ENCODE results near the gene IFNAR1. TPM values are rescaled to one million over a fixed set of nuclear protein-coding genes. Genes with fewer than 3 reads are reported as not detected.

Gene IFNAR1
- total and polyA plus RNA-seq, 2 donors (not counting 1 experiment from before 2014, with no cell fraction given), result 14.8 to 55.7 TPM

DNA sequence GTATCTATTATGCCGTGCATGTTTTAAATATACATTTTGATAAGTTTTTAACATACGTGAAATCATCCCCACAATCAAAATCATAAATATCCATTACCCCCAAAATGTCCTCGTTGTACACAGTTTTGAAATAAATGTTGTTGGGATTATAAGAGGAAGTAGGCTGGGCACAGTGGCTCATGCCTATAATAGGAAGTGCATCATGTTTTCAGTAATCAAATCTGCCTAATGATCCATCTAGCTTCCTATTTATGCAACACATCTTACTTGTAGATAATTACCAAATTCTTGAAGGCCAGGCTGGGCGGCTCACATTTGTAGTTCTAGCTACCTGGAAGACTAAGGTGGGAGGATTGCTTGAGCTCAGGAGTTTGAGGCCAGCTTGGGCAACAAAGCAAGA is 63.4 kb downstream of the IFNAR1 start:
- Histone ChIP-seq H3K79me2 (ENCODE audit: control insufficient read depth, insufficient read depth, low read length) (peaks cover 4% of the 10 kb centered on the region), H3K9ac (ENCODE audit: low read length) (no peak overlapping the region), H3K4me3 (ENCODE audit: control extremely low read depth in 1 of 5, extremely low read depth in 1 of 5, insufficient read depth in 1 of 5, low read depth in 2 of 5, low read length in 4 of 5) (peak overlapping the region in 1 of 5 experiments; percentile 15), H2AFZ (ENCODE audit: insufficient read depth, low read depth, low read length, poor library complexity, severe bottlenecking) (no peak overlapping the region), H3K9me3 (ENCODE audit: control extremely low read depth in 1 of 3, control insufficient read depth in 2 of 3, insufficient read depth in 1 of 3, low read length in 2 of 3) (peaks cover 0 to 3% (median 0%) of the 10 kb centered on the region in 3 donors), H3K36me3 (replicated peaks in 1 of 2; ENCODE audit: control extremely low read depth in 1 of 2, control insufficient read depth in 1 of 2, extremely low read depth in 1 of 2, insufficient read depth in 2 of 2, low read length in 1 of 2) (no peaks in the 10 kb centered on the region), H3K4me2 (replicated peaks; ENCODE audit: low read depth, low read length, poor library complexity, severe bottlenecking) (peak overlapping the region; percentile 32), H3K27me3 (replicated peaks in 1 of 4; ENCODE audit: control extremely low read depth in 1 of 4, control insufficient read depth in 3 of 4, insufficient read depth in 4 of 4, low read length in 3 of 4) (no peaks in the 10 kb centered on the region), H4K20me1 (ENCODE audit: control insufficient read depth, insufficient read depth, low read length, poor library complexity, severe bottlenecking) (no peaks in the 10 kb centered on the region), H3K4me1 (ENCODE audit: control insufficient read depth in 2 of 2, insufficient read depth in 2 of 2, low read length in 2 of 2) (peaks cover 26 to 51% of the 10 kb centered on the region in 2 donors), H3K27ac (ENCODE audit: low read length in 2 of 2) (peak overlapping the region in 1 of 2 donors; percentile 29)
- WGBS (ENCODE audit: insufficient coverage), result no CpG with 5 or more reads among the region's 4 CpGs
- intact Hi-C loops (cut with micrococcal nuclease), result no loop called here
- no peak for ATAC-seq (ENCODE audit: low read depth)
- Mint-ChIP-seq H3K27me3 (no peaks in the 10 kb centered on the region), H3K9me3 (ENCODE audit: insufficient read depth) (no peaks in the 10 kb centered on the region), H3K27ac (peak overlapping the region; percentile 84), H3K4me1 (peaks cover 51% of the 10 kb centered on the region), H3K4me3 (peak overlapping the region; percentile 40)
- CTCF ChIA-PET, result interaction anchor here (1.2 to 7.2 kb wide), 5 partner anchors 8 to 57 kb away, joined by 3 to 59 read pairs (median 4); no protein-coding TSS in a partner anchor
- DNase-seq, result peak; percentile 63
- no peak for TF ChIP-seq EZH2 (IDR thresholded peaks at IDR 0.05; ENCODE audit: borderline replicate concordance, insufficient read depth, low read depth, low read length, poor library complexity, severe bottlenecking)
- TF ChIP-seq, protein P1, sequence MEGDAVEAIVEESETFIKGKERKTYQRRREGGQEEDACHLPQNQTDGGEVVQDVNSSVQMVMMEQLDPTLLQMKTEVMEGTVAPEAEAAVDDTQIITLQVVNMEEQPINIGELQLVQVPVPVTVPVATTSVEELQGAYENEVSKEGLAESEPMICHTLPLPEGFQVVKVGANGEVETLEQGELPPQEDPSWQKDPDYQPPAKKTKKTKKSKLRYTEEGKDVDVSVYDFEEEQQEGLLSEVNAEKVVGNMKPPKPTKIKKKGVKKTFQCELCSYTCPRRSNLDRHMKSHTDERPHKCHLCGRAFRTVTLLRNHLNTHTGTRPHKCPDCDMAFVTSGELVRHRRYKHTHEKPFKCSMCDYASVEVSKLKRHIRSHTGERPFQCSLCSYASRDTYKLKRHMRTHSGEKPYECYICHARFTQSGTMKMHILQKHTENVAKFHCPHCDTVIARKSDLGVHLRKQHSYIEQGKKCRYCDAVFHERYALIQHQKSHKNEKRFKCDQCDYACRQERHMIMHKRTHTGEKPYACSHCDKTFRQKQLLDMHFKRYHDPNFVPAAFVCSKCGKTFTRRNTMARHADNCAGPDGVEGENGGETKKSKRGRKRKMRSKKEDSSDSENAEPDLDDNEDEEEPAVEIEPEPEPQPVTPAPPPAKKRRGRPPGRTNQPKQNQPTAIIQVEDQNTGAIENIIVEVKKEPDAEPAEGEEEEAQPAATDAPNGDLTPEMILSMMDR (IDR thresholded peaks at IDR 0.05), result no peak
- POLR2A ChIA-PET, result interaction anchor here (0.5 to 1.3 kb wide), 4 partner anchors 12 to 63 kb away, joined by 3 to 4 read pairs (median 4); partner anchors contain the start of gene IFNAR1

DNA sequence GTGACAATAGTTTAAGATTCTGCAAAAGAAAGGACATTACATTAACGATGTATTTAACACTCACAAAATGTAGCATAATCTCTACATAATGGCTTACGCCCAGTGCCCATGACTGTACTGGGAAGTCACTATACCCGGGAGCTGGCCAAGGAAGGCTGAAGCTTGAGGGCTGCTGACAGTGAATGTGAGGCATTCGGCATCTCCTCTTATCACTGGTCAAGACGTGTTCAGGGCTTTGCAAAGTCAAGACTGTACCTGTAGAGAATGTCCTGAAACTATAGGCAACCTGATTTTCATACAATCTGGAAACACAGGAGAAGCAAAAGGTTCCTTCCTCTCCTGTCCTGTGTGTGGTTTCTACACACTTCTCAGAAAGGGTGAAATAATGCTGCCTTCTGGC is 65.7 kb downstream of the IFNAR1 start:
- 86% methylated on average over 4 of the region's 5 CpGs for WGBS (ENCODE audit: insufficient coverage)
- H3K27ac ChIP-seq (ENCODE audit: low read length in 2 of 2), result no peak overlapping the region
- intact Hi-C loops (cut with micrococcal nuclease), result no loop called here
- no peaks in the 10 kb centered on the region for H3K27me3 Mint-ChIP-seq
- peak overlapping the region; percentile 17 for H3K27ac Mint-ChIP-seq
- H3K9me3 ChIP-seq (ENCODE audit: control extremely low read depth in 1 of 3, control insufficient read depth in 2 of 3, insufficient read depth in 1 of 3, low read length in 2 of 3), result peaks cover 0 to 15% (median 0%) of the 10 kb centered on the region in 3 donors
- peaks cover 4% of the 10 kb centered on the region for H3K79me2 ChIP-seq (ENCODE audit: control insufficient read depth, insufficient read depth, low read length)
- ATAC-seq (ENCODE audit: low read depth) (no peak), DNase-seq (no peak)
- H3K4me1 ChIP-seq (ENCODE audit: control insufficient read depth in 2 of 2, insufficient read depth in 2 of 2, low read length in 2 of 2), result peaks cover 30 to 50% of the 10 kb centered on the region in 2 donors
- H3K4me3 ChIP-seq (ENCODE audit: control extremely low read depth in 1 of 5, extremely low read depth in 1 of 5, insufficient read depth in 1 of 5, low read depth in 2 of 5, low read length in 4 of 5), result no peak overlapping the region
- no peaks in the 10 kb centered on the region for H3K27me3 ChIP-seq (replicated peaks in 1 of 4; ENCODE audit: control extremely low read depth in 1 of 4, control insufficient read depth in 3 of 4, insufficient read depth in 4 of 4, low read length in 3 of 4)
- H3K36me3 ChIP-seq (replicated peaks in 1 of 2; ENCODE audit: control extremely low read depth in 1 of 2, control insufficient read depth in 1 of 2, extremely low read depth in 1 of 2, insufficient read depth in 2 of 2, low read length in 1 of 2), result no peaks in the 10 kb centered on the region
- no peaks in the 10 kb centered on the region for H4K20me1 ChIP-seq (ENCODE audit: control insufficient read depth, insufficient read depth, low read length, poor library complexity, severe bottlenecking)
- TF ChIP-seq, protein P1 (IDR thresholded peaks at IDR 0.05), result no peak
- TF ChIP-seq EZH2 (IDR thresholded peaks at IDR 0.05; ENCODE audit: borderline replicate concordance, insufficient read depth, low read depth, low read length, poor library complexity, severe bottlenecking), result no peak
- no peak overlapping the region for H3K9ac ChIP-seq (ENCODE audit: low read length)
- ChIA-PET POLR2A (interaction anchor here (1.3 kb wide), 1 partner anchor 13 kb away, joined by 3 read pairs; the partner anchor contains the start of gene IFNGR2), CTCF (interaction anchor here (7.2 kb wide), 1 partner anchor 30 kb away, joined by 59 read pairs; no protein-coding TSS in a partner anchor)
- no peaks in the 10 kb centered on the region for H3K9me3 Mint-ChIP-seq (ENCODE audit: insufficient read depth)
- peaks cover 46% of the 10 kb centered on the region for H3K4me1 Mint-ChIP-seq
- no peak overlapping the region for H3K4me2 ChIP-seq (replicated peaks; ENCODE audit: low read depth, low read length, poor library complexity, severe bottlenecking)
- no peak overlapping the region for H3K4me3 Mint-ChIP-seq
- H2AFZ ChIP-seq (ENCODE audit: insufficient read depth, low read depth, low read length, poor library complexity, severe bottlenecking), result no peak overlapping the region
